NCI-H2227 treated with DMSO at 0.1 percent for 48 hours (cell line): ENCODE data around the gene C17orf67.

ENCODE experiments used
- DNase-seq: peaks from one replicate; lab custom pipeline; 2025; lab: John Stamatoyannopoulos, UW

C17orf67 gene, protein sequence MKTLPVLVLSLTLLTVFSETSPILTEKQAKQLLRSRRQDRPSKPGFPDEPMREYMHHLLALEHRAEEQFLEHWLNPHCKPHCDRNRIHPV

DNA sequence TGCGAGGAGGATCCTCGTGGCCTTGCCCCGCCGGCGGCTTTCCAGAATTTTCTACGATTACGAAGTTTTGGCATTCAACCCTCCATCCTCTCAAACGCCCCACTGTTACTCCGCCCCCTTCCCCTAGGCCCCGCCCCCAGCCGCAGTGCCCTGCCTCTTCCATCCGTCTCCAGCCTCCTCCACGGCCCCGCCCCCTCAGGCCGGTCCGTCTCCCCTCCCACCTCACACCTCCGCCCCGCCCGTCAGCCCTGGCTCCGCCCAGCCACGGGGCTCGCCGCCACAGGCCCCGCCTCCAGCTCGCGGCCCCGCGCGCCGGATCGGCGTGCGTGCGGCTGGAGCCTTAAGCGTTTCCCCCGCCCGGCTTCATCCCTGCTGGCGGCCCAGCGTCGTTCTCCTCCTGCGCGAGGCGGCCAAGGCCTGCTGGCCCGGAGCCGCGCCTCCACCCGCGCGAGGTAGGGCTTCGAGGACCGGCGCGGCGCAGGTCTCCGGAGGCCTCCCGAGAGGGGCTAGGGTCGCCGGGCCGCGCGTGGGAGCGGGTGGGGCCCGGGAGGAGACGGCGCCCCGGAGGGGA is at the start of gene C17orf67, which contains the start of gene DGKE:
Gene C17orf67, minus strand, starts transcription at position 112 of the 571 bp plus-strand sequence. CDS start 18,110 bp downstream, outside the sequence.
Gene DGKE, plus strand, starts transcription at position 343 of the 571 bp plus-strand sequence. CDS start 645 bp downstream, outside the sequence.
- peak; percentile 91 for DNase-seq

DNA sequence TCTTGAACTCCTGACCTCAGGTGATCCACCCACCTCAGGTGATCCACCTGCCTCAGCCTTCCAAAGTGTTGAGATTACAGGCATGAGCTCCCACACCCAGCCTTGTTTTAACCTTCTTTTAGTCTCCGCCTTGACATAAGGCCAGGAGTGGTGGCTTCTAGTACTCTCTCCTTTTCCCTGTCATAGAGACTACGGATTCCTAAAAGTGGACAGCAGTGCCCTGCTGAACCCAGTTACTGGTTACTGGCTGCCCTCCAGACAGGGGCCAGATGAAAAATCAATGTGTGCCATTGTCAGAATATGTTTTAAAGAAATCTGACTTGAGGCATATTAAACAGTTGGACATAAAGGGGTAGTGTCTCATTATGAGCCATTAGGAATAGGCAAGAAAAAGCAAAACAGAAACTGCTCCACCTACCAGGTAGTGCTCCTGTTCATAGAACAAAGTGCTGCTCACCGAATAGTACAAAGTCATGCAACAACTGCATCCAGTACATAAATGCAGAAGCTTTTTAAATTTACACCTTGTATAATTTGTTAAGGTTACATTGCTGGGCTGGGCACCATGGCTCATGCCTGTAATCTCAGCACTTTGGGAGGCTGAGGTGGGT is 48.1 kb upstream of the C17orf67 start:
- no peak for DNase-seq

DNA sequence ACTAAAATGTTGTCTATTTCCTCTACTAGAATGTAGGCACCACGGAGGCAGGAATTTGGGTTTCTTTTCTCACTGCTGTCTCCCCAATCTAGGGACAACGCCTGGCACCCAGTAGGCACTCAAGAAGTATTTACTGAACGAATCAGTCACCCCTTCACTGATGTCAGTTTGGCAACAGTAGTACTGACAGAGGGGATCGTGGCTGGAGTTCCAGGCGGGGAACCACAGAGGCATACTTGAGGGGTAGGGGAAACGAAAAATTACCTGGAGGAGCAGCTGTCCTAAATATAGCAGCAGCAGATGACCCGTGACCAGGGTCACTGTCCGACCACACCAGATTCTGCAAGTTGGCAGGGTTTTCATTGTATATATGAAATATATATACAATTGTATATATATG is 46.9 kb upstream of the C17orf67 start:
- no peak for DNase-seq

DNA sequence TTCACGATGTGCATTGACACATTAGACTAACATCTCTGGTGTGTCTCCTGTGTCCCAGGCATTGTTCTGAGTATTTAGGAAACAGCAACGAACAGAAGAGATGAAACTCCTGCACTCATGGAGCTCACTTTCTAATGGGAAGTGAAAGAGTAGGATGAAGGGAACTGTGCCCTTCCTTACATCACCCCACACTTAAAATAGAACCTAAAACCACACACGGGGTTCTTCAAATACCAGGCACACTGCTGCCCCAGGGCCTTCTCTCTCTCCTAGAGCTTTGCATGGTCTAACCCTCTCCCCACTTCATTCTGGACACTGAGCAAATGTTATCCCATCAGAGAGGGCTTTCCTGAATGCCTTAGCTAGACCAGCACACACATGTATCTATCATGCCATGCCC is 46.4 kb upstream of the C17orf67 start:
- no peak for DNase-seq

DNA sequence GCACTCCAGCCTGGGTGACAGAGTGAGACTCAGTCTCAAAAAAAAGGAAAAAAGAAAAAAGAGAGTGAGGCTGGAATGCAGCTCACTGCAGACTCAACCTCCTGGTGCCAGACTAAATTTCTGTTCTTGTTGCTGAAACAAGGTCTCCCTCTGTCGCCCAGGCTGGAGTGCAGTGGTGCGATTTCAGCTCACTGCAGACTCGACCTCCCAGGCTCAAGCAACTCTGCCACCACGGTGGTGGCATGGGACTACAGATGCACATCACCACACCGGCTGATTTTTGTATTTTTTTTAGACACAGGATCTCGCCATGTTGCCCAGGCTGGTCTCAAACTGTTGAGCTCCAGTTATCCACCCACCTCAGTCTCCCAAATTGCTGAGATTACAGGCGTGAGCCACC is 45.6 kb upstream of the C17orf67 start:
- DNase-seq: no peak

DNA sequence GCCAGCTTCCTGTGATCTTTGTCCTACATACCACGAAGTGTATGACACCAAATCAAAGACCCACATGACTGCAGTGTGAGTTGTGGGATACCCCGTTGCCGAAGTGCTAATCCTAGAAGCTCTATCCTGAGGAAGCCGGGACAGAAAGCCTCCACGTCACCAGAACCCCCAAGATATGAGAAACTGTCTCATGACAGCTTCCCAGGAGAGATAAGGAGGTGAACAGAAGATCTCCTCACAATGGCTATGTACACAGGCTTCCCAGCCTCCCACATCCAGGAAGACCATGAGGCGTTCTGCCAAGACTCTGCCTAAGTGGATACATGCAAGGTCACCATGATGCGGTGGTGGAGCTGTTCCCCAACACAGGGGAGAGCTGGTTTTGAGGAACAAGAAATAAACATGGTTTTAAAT is 43.1 kb upstream of the C17orf67 start:
- DNase-seq: no peak

DNA sequence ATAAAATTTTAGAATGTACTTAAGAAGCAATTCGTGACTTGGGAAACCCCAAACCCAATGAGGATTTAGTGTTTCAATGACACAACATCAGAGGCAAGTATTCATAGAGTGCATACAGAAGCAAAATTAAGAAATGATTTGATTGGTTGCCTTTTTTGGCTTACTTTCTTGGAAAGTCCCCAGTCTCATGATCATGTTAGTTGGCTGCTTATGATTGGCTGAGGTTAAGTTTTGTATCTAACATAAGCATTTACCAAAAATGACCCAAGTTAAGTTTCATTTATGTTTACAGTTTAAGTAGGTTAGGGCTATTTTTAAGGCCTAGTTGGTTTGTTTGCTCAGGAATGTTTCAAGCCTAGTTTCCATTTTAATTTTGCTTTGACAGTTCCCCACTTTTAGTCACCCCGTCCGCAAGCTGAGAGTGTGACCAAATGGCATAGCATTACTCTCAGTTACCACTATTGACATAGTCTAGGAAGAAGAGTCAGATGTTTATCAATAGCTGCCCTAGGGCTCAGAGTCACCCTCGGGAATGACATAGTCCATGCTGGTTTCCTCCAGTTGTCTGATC is 36.4 kb upstream of the C17orf67 start:
- DNase-seq: no peak

DNA sequence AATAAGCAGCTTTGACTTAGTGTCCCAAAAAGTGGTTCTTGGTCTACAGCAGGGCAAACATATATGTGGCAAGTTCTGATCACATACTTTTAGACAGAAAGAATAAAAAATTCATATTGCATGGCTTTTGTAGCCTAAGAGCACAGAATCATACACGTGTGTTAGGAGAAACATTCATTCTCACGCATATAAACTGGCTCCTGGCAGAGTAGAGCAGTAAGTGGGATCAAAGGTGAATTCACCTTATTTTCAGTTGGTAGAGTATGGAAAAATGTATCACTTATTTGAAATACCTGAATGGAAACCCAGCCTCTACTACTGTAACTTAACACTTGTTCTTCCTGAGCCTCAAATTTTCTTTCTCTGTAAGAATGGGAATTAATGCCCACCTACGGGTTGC is 35.0 kb upstream of the C17orf67 start:
- DNase-seq: no peak

DNA sequence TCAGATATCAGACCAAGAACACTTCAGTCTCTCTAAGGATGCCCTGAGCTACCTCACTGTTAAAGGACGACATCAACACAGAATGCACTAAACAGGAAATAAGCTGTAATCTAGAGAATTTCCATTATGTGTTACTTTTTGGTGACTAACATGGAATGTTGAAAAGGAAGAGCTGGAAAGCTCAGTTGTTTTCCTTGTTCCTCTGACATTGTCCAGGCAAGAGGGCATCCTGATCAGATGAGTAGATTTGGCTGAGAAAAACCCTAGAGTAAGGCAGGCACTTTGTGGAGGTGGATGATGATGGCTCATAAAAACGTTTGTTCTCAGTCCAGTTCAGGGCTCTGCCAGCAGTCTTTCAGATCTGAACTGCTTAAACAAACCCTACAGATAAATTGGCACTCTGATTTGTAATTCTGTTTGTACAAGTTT is 34.2 kb upstream of the C17orf67 start:
- DNase-seq: no peak

DNA sequence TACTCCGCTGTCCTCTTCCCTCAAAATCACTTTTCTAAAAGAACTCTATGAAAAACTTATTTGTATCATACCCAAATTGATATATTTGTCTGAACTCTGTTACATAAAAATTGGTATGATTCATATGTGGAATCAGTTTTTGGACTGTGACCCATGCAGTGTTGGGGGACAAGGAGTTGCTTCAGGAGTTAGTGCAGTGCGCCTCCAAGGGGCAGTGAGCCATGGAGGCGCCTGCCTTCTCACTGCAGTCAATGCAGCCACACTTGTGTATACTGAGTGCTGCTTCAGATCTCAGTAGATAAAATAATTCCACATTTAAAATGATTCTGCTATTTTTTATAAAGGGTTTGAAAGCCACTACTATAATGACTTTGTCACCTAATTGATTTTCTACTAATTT is 32.8 kb upstream of the C17orf67 start:
- no peak for DNase-seq

DNA sequence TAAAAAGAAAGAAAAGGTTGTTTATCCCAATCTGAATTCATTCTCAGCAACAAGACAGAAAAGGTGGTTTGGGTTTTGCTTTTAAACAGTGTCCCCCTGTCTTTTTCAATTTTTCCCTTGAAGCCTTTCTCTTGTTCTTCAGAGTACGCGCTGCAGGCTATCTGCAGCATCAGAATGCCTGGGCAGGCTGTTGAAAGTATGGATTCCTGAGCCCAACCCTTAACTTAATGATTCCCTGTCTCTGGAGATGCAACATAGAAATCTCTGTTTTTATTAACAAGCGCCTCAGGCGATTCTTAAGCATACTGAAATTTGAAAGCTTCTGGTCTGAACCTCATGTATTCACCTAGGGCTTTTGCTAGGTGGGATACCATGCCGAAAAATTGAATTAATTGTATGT is 32.4 kb upstream of the C17orf67 start:
- no peak for DNase-seq

DNA sequence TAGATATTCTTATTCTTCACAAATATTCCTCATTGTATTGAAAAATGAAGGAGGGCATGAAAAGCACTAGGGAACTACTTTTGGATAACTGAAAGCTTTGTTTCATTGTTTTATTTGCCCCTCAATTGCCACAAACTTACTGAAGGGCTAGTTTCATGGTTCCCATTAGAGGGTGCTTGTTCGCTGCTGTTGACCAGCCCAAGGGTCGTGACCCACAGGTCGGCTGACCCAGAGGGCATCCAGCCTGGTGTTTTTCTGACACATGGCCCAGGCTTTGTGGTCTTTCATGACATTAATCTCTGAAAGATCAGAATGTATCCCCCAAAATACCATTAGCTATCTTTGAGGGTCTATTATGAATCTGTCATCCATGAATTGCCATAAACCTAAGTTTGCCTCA is 30.3 kb upstream of the C17orf67 start:
- no peak for DNase-seq

DNA sequence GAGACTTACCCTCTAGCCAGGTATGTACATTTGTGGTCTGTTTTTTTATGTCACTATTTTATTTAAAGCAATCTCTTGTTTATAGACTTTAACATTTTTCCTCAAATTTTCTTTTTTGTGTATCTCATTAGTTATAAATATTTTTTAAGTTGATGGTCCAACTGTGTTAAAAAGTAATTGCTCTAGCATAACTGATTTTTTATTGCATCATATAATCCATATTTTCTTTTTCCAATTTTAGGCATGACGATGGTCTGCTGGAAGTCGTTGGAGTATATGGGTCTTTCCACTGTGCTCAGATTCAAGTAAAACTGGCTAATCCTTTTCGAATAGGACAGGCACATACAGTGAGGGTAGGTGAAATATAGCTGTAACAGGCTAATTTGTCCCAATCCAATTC is 28.2 kb upstream of the C17orf67 start:
- DNase-seq: no peak

DNA sequence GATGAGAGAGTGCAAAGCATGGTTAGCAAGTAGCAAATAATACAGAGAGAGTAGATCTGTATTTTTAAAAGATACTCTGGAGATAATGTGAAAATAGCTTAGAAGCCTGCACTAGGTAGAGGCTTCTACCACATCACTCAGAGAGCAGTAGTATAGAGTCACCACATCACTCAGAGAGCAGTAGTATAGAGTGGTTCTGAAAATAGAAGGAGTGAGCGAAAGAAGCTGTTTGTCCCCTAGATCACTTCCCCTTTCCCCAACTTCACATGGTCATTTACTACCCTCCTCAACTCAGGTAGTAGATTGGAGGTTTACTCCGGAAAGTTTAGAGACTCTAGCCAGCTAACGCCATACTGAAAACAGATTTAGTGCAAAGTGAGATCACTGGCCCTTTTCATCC is 17.3 kb upstream of the C17orf67 start:
- no peak for DNase-seq

DNA sequence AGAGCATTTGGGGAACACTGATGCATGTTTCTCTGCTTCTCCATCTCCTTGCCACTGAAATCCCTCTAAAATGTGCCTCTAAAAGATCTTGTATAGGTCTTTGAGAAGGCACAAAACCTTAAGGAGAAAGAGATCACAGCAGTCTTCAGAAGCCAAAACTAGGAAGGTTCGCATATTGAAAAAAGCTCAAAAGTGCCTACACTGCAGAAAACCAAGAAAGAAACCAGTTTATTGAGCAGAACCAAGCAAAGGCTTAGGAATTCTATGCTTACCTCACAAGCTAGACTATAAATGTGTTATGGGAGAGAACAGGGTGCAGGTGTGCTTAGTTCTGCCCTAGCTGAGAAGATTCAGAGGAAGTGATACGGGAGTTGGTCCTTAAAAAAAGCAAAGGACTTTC is 16.9 kb upstream of the C17orf67 start:
- no peak for DNase-seq

DNA sequence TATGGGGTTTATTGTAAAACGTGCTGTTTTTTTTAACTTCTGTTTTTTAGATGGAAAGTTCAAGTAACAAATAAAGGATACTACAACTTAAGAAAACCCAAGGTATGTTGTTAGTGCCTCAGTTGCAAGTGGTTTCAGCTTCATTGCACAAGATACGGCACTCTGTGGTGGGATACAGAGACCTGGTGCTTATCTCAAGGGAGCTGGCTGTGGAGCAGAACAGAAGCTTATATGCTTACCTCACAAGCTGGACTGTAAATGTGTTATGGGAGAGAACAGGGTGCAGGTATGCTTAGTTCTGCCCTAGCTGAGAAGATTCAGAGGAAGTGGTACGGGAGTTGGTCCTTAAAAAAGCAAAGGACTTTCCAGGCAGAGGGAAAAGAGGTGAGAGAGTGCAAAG is 15.4 kb upstream of the C17orf67 start:
- no peak for DNase-seq

DNA sequence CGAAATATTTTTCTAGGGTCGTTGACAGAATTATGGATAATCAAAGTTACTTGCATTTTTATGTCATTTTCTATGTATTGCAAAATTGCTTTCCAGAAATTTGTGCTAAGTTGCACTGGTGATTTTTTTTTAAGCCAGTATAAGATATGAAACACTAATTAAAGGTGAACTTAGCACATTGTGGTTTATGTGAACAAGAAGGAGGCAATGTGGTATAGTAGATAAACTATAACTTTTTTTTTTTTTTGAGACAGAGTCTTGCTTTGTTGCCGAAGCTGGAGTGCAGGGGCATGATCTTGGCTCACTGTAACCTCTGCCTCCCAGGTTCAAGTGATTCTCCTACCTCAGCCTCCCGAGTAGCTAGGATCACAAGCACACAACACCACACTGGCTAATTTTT is 13.4 kb upstream of the C17orf67 start:
- DNase-seq: no peak

DNA sequence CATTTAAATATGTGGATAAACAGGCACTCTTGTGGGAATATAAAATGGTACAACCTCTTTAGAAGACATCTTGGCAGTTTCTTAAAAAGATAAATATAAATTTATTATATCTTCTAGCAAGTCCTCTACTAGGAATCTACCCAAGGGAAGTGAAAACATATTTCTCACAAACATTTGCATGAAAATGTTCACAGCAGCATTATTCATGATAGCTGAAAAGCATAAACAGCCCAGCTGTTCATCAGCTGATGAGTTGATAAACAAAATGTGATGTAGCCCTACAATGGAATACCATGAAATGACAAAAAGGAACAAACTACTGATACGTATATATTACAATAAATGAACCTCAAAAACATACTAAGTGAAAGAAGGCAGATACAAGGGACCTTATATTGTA is 12.2 kb upstream of the C17orf67 start:
- DNase-seq: no peak

DNA sequence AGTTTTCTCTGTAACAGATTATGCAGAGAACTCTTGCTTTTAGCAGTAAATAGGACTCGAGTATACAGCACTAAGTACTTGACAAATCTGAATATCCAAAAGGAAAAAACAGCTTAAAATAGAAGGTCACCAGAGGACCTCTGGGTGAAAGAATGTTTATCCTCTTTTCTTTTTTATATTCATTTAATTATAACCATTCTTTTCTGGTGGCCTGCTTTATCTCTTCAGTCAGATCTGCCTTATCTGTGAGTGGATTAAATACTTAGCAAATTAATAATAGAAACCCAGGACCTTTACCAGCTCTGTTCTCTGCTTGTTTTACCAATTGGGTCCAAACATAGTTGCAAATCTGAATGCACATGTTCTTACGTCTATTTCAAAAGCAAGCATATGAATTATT is 8.9 kb upstream of the C17orf67 start:
- no peak for DNase-seq

DNA sequence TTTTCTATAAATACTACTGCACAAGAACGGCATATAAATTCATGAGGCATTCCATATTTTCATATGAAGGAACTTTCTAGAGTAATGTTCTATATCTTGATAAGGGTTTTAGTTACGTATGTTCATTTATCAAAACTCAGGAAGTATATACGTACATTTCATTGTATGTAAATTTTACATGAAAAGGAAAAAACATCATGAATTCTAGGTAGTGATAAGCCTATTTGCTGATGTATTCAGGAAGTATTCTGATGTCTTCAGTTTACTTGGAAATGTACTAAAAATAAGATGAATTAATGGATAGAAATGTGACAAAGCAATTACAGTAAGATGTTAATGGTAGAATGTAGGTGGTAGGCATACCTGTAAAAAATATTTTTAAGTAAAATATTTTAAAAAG is 5.0 kb upstream of the C17orf67 start:
- DNase-seq: no peak

DNA sequence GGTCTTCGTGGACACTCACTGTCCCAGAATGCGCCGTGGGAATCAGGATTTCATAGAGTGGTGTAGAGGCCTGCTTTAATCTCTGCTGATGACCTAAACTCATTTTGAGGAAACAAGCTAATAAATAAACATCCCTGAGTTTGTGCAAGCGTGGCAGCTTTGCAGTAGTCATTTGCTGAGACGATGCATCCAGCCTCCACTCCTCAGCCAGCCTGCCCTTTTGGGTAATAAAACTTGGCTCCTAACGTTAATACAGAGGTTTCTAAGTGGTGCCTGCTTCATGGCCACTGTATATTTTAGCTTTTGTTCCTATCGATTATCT is 1.5 kb upstream of the C17orf67 start:
- DNase-seq: no peak

DNA sequence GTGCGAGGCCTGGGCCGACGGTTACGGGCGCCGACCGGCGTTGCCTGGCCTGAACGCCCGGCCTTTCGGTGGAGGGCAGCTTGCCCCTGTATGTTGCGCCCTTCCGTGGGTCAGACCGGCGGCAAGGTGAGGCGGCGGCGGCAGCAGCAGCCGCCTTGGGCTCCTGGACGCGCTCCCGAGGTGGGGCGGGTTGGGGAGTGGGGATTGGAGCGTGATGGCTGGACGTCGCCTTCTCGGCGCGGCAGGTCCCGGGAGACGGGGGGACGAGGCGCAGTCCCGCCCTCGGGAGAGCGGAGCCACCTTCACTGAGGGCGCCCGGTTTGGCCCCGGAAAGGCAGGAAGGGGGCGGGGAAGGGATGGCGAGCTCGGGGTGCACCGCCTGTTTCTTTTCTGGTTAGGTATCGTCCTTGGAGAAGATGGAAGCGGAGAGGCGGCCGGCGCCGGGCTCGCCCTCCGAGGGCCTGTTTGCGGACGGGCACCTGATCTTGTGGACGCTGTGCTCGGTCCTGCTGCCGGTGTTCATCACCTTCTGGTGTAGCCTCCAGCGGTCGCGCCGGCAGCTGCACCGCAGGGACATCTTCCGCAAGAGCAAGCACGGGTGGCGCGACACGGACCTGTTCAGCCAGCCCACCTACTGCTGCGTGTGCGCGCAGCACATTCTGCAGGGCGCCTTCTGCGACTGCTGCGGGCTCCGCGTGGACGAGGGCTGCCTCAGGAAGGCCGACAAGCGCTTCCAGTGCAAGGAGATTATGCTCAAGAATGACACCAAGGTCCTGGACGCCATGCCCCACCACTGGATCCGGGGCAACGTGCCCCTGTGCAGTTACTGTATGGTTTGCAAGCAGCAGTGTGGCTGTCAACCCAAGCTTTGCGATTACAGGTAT is 902 bp upstream of the C17orf67 start:
- peak; percentile 51 for DNase-seq
